NCI-H2029 (cell line): ENCODE measurements around the gene NTNG1.

ENCODE experiments used
- DNase-seq: peaks from one replicate; lab custom pipeline; 2025; lab: John Stamatoyannopoulos, UW

Gene NTNG1

DNA sequence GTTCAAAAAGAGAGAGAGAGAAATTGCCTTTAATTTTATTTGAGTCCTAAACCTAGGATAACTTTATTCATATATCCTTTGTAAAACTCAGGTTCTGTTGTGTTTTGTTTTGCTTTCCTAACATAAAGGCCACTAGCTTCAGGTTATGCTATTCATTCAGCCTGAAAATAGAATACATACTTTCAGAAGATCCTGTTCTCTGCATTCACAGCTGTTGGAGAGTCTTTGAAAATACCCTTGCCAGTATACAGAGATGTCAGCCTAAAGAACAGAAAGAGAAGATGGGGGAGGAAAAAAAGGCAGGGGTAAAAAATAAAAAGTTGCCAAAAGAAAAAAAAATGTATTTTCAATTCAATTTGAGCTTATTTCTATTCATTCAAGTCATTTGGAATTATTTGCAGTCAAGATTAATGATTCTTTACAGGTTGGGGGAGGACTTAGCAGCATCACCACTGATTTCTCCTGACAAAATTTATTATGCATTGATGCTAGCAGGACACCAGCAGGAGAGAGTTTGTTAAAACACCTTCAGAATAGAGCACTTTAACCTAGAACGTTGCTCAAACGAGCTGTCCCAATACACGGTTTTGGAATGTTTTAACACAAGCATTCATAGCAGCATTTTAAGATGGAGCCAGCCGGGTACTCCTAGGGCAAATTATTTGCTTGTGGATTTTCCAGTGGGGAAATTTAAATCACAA is 318.5 kb downstream of the NTNG1 start:
- no peak for DNase-seq

DNA sequence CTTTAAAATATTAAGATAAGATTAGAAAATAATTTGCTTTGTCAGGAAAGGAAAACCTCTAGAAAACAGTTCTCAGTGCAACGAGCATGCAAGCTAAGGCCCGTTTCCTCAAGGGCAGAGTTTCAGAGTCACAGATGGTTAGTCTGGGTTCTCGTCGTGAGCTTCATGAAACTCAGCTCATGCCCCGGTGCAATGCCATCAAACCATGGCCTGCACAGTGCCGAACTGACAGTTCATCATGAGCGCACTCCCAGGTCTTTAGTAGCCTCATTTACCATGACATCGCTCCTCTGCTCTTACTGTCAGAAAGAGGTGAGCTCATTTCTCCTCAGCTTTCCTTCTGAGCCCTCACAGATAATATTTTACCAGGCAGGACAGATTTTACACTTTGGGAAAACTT is 319.2 kb downstream of the NTNG1 start:
- DNase-seq: no peak

DNA sequence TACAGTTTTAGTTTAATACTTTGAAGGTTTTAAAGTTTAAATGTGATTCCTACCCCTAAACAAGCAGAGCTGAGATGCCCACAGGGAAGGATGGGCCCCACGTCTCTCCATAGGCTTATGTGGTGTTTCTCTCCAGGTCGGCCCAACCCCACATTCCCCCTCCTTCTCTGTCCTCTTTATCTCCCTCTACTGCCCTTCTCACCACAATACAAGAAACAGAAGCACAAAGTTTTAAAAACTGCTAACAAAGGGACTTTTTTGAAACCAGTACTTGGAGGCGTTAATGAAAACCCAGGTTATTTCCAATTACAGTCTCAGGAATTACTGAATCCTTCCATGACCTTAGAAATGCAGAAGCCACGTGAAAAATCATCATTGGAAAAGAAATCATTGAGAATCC is 324.0 kb downstream of the NTNG1 start:
- no peak for DNase-seq

DNA sequence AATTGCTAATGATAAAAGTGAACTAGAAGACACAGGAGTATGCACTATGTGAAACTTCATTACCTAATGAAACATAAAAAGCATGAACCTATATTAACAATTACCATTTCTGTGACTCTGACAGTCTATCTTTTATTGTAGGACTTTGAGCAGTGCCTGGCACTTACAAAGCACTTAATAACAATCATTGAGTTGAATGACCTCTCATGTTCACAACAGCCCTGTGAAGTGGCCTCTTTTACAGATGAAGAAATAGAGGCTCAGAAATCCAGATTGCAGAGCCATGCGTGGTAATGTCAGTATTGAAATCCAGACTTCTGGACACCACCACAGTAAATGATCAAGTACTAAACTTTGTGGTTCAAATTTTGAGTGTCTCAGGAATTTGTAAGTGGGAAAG is 326.4 kb downstream of the NTNG1 start:
- DNase-seq: no peak

DNA sequence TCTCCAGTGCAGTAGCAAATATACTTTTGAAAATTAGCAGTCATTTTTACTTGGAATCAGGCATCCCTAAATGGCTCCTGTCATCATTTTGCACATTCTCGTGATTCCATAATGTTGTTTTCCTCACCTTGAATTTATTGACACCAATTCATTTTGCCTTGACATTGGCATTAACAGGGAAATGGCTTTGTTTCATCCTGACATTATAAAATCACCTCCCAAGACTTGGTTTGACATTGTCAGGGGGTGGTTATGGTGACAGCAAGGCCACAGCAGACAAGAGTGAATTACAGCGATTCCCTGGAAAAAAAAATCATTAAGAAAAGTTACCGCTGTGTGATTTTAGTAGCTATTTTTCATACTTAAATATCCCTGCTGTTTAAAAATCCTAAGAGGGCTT is 327.0 kb downstream of the NTNG1 start:
- no peak for DNase-seq

DNA sequence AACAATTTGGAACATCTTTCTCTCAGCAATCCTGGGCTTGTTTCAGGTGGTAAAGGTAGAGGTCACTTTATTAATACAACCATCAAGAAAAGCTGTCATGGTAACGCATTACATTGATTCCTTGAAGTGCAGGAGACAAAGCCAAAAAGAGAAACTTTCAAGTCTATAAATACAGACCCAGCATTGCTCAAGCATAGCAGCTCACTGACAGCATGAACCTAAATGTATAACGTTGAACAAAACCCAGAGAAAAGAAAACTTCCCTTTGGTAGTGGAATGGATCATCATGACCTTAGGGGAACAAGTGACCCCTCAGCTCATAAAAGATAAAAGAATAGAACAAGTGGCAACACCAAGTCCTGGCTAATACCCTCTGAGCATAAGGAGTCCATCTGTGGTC is 332.2 kb downstream of the NTNG1 start:
- no peak for DNase-seq

DNA sequence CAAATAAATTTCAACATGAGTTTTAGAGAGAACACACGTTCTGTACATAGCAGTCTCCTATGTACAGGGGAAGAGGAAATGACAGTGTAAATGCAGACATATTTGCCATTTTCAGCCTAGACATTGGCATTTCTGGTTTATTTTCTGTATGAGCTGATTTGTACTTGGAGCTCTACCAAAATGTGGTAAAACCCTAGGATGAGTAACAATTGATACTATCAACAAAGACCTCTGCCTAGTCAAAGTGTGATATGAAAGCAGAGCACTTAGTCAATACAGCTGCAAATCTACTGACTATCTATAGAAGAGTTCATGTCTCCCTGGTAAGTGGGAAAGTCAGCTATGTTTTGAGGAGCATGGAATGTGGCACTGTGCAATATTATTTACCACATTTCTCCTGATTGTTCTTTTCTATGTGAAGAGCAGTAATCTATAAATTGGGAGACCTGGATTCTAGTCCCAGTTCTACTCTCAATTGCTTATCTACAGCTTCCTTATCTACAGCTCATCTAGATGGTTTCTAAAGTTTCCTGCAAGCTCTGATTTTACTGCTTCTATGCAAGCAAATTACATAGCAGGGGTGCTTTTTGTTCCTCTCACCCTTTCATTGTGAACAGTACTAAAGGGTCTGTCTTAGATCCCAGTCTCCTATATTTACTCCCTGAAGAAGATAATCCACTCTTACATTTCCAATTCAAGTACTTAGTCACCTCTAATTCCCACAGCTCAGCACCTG is 334.2 kb downstream of the NTNG1 start:
- DNase-seq: no peak

DNA sequence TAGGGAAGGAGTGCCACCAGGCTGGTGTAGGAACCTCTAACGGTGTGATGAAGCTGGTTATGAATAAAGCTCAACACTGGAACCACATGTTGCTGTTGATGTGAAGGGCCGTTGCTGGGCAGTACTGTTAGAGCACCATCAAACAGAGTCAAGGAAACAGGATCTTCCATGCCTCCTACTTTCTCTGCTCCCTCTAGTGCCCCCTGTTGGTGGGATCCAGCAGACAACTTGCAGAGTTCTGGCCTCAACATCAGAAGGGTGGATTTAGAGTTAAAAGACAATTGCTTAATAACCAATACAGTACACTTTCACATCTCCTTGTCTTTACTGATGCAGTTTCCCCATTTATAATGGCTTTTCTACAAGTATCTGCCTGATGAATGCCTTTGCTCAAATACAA is 336.4 kb downstream of the NTNG1 start:
- DNase-seq: no peak

DNA sequence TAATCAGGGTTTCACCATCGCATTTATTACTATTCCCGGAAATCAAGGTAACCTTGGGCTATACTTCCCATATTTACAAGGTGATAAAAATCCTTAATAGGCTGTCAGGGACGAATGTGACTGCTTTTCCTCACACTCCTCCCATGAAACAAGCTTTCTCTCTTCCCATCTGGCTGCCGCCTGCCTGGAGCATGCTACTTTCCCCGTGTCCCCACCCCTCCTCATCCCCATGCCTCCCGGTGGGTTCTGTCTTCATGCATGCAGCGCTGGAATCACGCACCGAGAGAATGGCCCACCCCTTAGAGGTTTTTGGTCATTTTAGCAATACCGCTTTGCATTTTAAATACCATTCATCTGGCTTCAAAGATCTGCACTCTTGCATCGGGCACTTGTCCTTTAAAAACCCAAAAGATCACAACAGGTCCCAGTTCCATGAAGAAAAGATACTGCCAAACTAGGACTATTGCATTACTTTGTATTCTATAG is 339.1 kb downstream of the NTNG1 start:
- DNase-seq: no peak

DNA sequence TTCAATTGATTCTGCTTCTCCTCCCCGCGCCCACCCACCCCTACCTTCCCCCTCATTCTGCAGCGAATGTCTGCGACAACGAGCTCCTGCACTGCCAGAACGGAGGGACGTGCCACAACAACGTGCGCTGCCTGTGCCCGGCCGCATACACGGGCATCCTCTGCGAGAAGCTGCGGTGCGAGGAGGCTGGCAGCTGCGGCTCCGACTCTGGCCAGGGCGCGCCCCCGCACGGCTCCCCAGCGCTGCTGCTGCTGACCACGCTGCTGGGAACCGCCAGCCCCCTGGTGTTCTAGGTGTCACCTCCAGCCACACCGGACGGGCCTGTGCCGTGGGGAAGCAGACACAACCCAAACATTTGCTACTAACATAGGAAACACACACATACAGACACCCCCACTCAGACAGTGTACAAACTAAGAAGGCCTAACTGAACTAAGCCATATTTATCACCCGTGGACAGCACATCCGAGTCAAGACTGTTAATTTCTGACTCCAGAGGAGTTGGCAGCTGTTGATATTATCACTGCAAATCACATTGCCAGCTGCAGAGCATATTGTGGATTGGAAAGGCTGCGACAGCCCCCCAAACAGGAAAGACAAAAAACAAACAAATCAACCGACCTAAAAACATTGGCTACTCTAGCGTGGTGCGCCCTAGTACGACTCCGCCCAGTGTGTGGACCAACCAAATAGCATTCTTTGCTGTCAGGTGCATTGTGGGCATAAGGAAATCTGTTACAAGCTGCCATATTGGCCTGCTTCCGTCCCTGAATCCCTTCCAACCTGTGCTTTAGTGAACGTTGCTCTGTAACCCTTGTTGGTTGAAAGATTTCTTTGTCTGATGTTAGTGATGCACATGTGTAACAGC is 339.9 kb downstream of the NTNG1 start:
- DNase-seq: no peak

DNA sequence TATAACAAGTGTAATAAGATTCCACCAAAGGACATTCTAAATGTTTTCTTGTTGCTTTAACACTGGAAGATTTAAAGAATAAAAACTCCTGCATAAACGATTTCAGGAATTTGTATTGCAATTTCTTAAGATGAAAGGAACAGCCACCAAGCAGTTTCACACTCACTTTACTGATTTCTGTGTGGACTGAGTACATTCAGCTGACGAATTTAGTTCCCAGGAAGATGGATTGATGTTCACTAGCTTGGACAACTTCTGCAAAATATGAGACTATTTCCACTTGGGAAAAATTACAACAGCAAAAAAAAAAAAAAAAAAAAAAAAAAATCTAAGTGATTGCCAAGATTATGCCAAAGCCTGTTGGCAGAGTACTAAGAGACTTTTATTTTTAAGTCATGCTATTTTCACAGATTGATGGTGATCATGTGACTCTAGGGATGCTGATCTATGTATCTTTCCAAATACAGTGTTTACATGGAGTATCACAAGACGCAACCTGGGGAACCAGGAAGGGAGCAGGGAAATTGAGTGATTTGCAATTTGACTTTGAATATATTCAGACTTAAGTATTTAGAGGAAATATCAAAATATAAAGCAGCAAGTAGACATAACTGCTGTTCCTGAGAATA is 341.0 kb downstream of the NTNG1 start:
- DNase-seq: no peak

DNA sequence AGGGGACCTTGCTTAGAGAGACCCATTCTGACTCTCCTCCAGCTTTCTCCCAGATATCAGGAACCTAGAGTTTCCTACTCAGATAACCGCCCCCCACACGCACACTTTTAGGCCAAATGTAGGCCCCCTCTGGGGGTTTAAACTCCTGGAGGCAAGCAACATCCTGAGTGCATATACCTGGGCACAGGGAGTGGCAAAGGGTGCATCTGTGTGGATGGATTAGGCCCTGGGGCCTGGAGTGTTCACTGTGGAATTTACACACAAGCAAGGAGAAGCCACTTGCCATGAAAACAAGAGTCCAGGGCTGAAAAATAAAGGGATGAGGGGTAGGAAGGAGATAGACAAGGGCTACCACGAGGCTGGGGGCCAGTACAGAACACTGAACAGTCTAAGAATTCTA is 343.1 kb downstream of the NTNG1 start:
- DNase-seq: no peak

DNA sequence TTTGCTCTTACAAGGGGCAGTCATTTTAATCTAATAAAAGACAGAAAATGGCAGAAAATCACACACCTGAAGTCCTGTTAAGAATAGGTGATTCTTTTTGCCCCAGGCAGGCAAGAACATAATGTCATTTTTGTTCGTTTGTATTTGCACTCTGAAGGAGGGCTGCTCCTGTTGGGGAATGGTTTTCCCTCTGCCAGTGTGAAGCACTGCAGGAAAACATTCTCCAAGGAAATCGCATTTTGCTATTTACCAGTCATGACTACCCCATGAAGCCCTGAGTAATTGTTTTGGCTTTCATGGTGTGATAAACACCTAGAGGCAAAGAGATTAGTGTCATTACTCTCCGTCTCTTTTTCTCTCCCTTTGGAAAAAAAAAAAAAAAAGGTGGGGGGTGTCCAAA is 345.5 kb downstream of the NTNG1 start:
- no peak for DNase-seq

DNA sequence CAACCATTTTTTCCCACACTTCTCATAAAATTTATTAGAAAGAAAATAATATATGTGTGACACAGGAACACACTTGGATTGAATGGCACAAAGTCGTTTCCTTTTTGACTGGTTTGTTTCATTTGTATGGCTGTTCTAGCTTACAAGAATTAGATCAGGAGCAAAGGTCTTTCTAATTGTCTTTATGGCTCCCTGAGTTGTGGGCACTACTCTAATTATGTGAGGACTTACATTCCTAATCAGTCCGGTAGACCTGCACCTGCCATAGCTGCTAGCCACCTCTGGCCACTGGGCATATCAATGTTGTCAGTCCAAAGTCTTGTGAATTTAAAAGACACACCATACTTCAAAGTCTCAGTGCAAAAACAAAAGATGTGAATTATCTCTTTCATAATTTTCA is 346.7 kb downstream of the NTNG1 start:
- DNase-seq: no peak

DNA sequence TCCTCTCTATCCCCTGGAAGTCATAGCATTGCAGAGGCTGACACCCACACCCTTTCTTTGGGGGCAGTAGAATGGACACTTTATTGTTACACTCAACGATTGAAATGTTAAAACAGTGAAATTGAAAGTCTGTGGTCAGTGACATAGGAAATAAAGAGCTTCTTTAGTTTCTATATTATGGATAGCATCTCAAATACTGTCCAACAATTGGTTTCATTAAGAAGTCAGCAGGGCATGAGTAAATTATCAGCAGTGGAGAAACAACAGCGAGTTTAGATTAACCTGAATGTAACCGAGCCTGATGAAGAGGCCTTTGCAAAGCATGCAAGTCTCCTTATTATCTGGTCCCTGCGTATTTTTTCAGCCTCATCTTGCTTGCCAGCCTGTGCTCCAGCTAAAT is 350.7 kb downstream of the NTNG1 start:
- no peak for DNase-seq

DNA sequence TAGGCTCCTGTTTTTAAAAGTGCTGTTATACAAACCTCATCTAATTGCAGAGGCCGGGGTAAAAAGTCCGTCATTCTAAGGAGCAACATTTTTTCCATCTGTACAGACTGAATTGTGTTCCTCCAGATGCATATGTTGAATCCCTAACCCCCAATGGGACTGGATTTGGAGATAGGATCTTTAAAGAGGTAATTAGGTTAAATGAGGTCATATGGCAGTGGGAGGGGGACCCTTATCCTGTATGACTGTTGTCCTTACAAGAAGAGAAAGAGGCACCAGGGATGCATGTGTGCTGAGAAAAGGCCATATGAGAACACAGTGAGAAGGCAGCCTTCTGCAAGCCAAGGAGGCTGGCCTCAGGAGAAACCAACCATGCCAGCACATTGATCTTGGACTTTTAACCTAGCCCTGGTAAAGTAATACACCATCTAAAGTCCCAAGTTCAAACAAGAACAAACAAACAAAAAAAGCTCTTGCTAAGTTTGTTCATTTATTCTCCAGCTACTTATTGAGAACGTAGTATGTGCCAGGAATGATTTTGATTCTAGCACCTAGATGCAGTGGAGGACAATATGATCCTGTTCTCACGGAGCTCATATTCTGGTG is 352.4 kb downstream of the NTNG1 start:
- DNase-seq: no peak

DNA sequence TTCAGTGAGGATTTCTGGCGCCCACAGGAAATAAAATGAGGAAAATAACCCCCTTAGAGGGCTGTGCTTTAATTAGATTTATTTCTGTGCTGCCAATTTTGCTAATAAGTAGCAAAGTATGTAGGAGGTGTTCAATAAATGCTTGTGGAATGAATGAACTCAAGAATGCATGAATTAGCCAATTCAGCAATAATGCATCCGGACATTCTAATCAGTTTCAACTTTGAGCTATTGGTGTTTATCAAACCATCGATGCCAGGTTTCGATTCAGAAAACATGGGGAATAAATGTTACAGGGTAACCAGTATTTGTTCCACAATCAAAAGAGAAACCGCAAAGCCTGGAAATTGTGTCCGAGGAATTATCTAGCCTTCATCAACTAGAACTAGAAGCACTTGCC is 353.2 kb downstream of the NTNG1 start:
- DNase-seq: no peak

DNA sequence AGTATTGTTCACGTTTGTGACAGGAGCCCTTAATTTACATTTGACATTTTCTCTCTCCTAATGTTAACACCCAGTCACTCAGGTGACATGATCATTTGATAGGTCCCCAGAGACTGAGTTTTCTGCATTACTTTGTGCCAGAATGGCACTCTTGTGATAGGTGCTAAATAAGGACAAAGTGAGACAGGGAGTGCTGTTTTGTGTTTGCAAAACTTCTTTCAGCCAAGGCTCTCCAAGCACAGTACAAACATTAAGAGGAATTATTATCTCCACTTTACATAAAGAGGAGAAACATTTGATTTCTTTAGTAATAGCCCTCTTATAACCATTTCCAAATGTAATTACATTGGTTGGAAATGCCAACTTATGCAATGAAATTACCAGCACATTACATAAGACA is 355.2 kb downstream of the NTNG1 start:
- DNase-seq: no peak

DNA sequence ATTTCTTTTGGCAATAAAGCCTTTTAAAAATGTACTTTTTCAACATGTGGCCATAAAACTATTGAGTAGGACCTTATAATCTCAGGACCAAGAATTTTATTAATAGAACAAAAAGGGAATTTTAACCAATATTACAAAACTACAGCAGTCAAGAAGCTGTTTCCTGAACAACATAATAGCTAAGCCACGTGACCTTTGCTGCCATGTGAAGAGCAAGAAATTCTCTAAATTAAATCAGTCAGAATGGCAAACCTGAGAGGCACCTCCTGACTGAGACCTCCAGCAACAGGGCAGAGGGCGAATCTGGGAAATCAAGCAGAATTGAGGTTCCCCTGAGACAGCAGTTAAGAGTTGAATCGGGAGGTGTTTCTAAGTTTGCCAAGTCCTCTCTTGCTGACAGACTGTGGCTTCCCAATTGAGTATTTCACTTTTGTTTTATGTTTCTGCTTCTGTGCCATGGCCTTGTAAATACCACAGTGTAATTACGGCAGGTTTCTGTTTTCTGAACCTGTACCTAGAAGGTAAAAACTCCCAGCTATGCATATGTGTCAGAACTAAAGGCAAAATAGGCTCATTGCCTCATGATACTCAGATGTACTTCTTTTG is 358.4 kb downstream of the NTNG1 start:
- no peak for DNase-seq

DNA sequence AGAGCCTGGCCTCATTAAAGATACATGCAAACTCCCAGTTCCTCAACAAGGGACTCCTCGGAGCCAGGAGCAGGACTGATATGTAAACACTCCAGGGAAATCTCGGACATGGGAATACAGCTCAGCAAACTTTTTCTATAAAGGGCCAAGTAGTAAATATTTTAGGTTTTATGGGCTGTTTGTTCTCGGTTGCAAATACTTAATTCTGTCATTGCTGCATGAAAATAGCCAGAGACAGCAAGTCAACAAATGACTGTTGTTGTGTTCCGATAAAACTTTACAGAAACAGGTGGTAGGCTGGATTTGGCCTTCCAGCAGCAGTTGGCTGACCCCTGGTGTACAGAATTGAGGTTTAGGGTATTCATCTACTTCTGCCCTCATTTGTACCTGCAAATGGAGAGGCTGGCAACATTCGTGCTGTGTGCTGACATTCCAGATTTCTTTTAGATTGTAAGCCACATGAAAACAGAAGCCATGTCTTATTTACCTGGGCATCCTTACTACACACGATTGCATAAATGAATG is 360.3 kb downstream of the NTNG1 start:
- no peak for DNase-seq

DNA sequence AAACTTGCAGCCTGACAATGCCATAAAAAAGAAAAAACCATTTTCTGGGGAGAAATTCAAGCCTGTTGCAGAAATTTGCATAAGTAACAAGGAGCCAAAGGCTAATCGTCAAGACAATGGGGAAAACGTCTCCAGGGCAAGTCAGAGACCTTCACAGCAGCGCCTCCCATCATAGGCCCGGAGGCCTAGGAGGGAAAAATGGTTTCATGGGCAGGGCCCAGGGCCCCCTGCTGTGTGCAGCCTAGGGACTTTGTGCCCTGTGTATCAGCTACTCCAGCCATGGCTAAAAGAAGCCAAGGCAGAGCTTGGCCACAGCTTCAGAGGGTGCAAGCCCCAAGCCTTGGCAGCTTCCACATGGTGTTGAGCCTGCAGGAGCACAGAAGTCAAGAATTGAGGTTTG is 369.5 kb downstream of the NTNG1 start:
- no peak for DNase-seq
